Skin epidermis (tissue), 12 donors: ENCODE results near the gene TMOD1.
"Not testable (repeated sequence)": the region's sequence is repeated elsewhere in the genome, so short reads cannot be mapped to it uniquely, and the experiment has no call there.

Source experiments
- H3K27ac ChIP-seq, 21 experiments: fragments of 200-600 bp; sonication (generic) in 11 of 21; one replicate each; pipeline ENCODE4 v1.5.0; 2020; ENCODE audit warnings: mild to moderate bottlenecking in 3 of 21, inconsistent platforms in 2 of 21, moderate library complexity in 2 of 21
- H3K4me3 ChIP-seq, 7 experiments: fragments of 200-600 bp; sonication (generic) in 2 of 7; one replicate each; pipeline ENCODE4 v1.5.0; 2020; ENCODE audit warnings: inconsistent platforms in 2 of 7, mild to moderate bottlenecking in 2 of 7, moderate library complexity in 1 of 7

The TMOD1 gene

GRCh38 chr9:97620063-97620462 is 118.6 kb downstream of the TMOD1 start:
- H3K4me3 ChIP-seq = not testable (repeated sequence)

GRCh38 chr9:97622483-97622882 is 121.0 kb downstream of the TMOD1 start:
- H3K27ac ChIP-seq, H3K4me3 ChIP-seq: not testable (repeated sequence)

More at GRCh38 chr9:97620063-97620462, 118.6 kb downstream of the TMOD1 start:
- H3K27ac ChIP-seq = not testable (repeated sequence)

GRCh38 chr9:97623946-97624345 is 122.5 kb downstream of the TMOD1 start:
- Histone ChIP-seq H3K27ac (no peak overlapping the region), H3K4me3 (no peak overlapping the region)

- Histone ChIP-seq H3K4me3 (no peak overlapping the region), H3K27ac (no peak overlapping the region)
Measured at GRCh38 chr9:97625620-97626019, 124.2 kb downstream of the TMOD1 start.

GRCh38 chr9:97627624-97628023 is 126.2 kb downstream of the TMOD1 start:
- H3K27ac ChIP-seq = no peak overlapping the region
- H3K4me3 ChIP-seq = no peak overlapping the region

GRCh38 chr9:97628668-97629067 is 127.2 kb downstream of the TMOD1 start:
- Histone ChIP-seq H3K4me3 (no peak overlapping the region), H3K27ac (no peak overlapping the region)

GRCh38 chr9:97629156-97629555 is 127.7 kb downstream of the TMOD1 start:
- H3K27ac ChIP-seq = no peak overlapping the region
- H3K4me3 ChIP-seq = no peak overlapping the region

GRCh38 chr9:97630591-97630990 is 129.1 kb downstream of the TMOD1 start:
- H3K4me3 ChIP-seq = no peak overlapping the region
- H3K27ac ChIP-seq = no peak overlapping the region

- Histone ChIP-seq H3K27ac (peak overlapping the region; percentile 87 to 99 (median 96)), H3K4me3 (peak overlapping the region; percentile 64 to 95 (median 89))
Measured at GRCh38 chr9:97632248-97632984, 130.9 kb downstream of the TMOD1 start.

- Histone ChIP-seq H3K4me3 (peak within 1 kb of the TSS; percentile 64 to 95 (median 89)), H3K27ac (peak within 1 kb of the TSS; percentile 87 to 99 (median 96))
Measured at GRCh38 chr9:97632985-97633858, 131.8 kb downstream of the TMOD1 start, which contains the start of the genes NCBP1 and TSTD2. NCBP1 (plus strand) TSS chr9:97633821; CDS start chr9:97633882, 61 bp downstream. TSTD2 (minus strand) TSS chr9:97633368; CDS start chr9:97627562, 5,806 bp downstream.

- Histone ChIP-seq H3K27ac (peak overlapping the region; percentile 87 to 99 (median 96)), H3K4me3 (peak overlapping the region; percentile 64 to 95 (median 89))
Measured at GRCh38 chr9:97633859-97634490, 132.5 kb downstream of the TMOD1 start.

GRCh38 chr9:97635026-97635425 is 133.6 kb downstream of the TMOD1 start:
- peak overlapping the region in 4 of 7 experiments; percentile 64 to 95 (median 86) for H3K4me3 ChIP-seq

GRCh38 chr9:97636903-97637302 is 135.4 kb downstream of the TMOD1 start:
- H3K27ac ChIP-seq = no peak overlapping the region
- H3K4me3 ChIP-seq = no peak overlapping the region

More at GRCh38 chr9:97635026-97635425, 133.6 kb downstream of the TMOD1 start:
- H3K27ac ChIP-seq = peak overlapping the region in 1 of 21 experiments; percentile 96

GRCh38 chr9:97638666-97639065 is 137.2 kb downstream of the TMOD1 start:
- no peak overlapping the region for H3K27ac ChIP-seq
- no peak overlapping the region for H3K4me3 ChIP-seq

GRCh38 chr9:97640325-97640724 is 138.9 kb downstream of the TMOD1 start:
- H3K27ac ChIP-seq = no peak overlapping the region
- no peak overlapping the region for H3K4me3 ChIP-seq

GRCh38 chr9:97645720-97646119 is 144.3 kb downstream of the TMOD1 start:
- no peak overlapping the region for H3K4me3 ChIP-seq

GRCh38 chr9:97647996-97648395 is 146.5 kb downstream of the TMOD1 start:
- Histone ChIP-seq H3K4me3 (no peak overlapping the region), H3K27ac (no peak overlapping the region)

More at GRCh38 chr9:97645720-97646119, 144.3 kb downstream of the TMOD1 start:
- H3K27ac ChIP-seq = no peak overlapping the region
